H1 (cell line): ENCODE data around the gene SSBP3. TPM values are rescaled to one million over a fixed set of nuclear protein-coding genes. Genes with fewer than 3 reads are reported as not detected.
A peak's percentile ranks its signal among the peaks of the same experiment; 100 is the strongest.

Experiments
- CTCF ChIA-PET: fragments of 300-600 bp; sonication (Branson Sonifier 250); formaldehyde crosslinking; loops from one replicate; lab custom pipeline; 2021; ENCODE audit not compliant: partially characterized antibody; lab: Charles Lee
- POLR2A ChIA-PET: fragments of 300-600 bp; sonication (Branson Sonifier 250); formaldehyde crosslinking; loops from one replicate; lab custom pipeline; 2021; ENCODE audit warnings: inconsistent platforms; ENCODE audit not compliant: partially characterized antibody; lab: Charles Lee
- DNase-seq, 2 experiments: peaks; one replicate each; pipeline versions ENCODE4 v3.0.0 to v3.0.0-alpha.2; 2010 to 2022; ENCODE audit warnings: low spot score in 2 of 2, low read depth in 1 of 2, mixed read lengths in 1 of 2
- FAIRE-seq: peaks from 2 replicates; lab custom pipeline; 2011; peaks lifted over from hg19 to GRCh38; lab: Jason Lieb, UNC
- H2AFZ ChIP-seq: 2 replicates; pipeline ENCODE4 v1.8.1; 2012; ENCODE audit warnings: low read length, inconsistent platforms
- H2AK5ac ChIP-seq: 2 replicates; pipeline ENCODE4 v1.6.1; 2013; ENCODE audit warnings: low read depth, low read length
- H2BK120ac ChIP-seq: replicated peaks from 2 replicates; pipeline ENCODE3; 2013; ENCODE audit warnings: low read depth, low read length, inconsistent platforms
- H2BK12ac ChIP-seq: 2 replicates; pipeline ENCODE4 v1.6.1; 2013; ENCODE audit warnings: low read depth, low read length
- H2BK15ac ChIP-seq: 2 replicates; pipeline ENCODE4 v1.6.1; 2013; ENCODE audit warnings: low read length
- H2BK20ac ChIP-seq: 2 replicates; pipeline ENCODE4 v1.6.1; 2013; ENCODE audit warnings: low read length
- H2BK5ac ChIP-seq: 2 replicates; pipeline ENCODE4 v1.6.1; 2013; ENCODE audit warnings: low read depth, low read length
- H3K14ac ChIP-seq: 2 replicates; pipeline ENCODE4 v1.6.1; 2013; ENCODE audit warnings: inconsistent platforms; ENCODE audit not compliant: insufficient read length
- H3K18ac ChIP-seq: 2 replicates; pipeline ENCODE4 v1.6.1; 2013; ENCODE audit warnings: low read length; ENCODE audit errors: extremely low read depth
- H3K23ac ChIP-seq: 2 replicates; pipeline ENCODE4 v1.6.1; 2013; ENCODE audit warnings: inconsistent platforms; ENCODE audit not compliant: insufficient read length
- H3K23me2 ChIP-seq: 2 replicates; pipeline ENCODE4 v1.6.1; 2013; ENCODE audit warnings: low read depth, low read length
- H3K27ac ChIP-seq: 2 replicates; pipeline ENCODE4 v1.6.1; 2011; ENCODE audit warnings: low read depth, low read length, inconsistent platforms
- H3K27me3 ChIP-seq, 4 experiments: replicated peaks in 1 of 4; 1 replicate in 1 of 4; 2 replicates in 3 of 4; pipeline versions ENCODE4 v1.6.1 to v1.8.1; 2011 to 2013; ENCODE audit warnings: low read length in 3 of 4, mild to moderate bottlenecking in 3 of 4, inconsistent platforms in 2 of 4, mixed read lengths in 2 of 4, moderate library complexity in 1 of 4; ENCODE audit not compliant: control insufficient read depth in 3 of 4, insufficient read depth in 3 of 4; ENCODE audit errors: extremely low read depth in 1 of 4
- H3K36me3 ChIP-seq, 4 experiments: 2 replicates each; pipeline versions ENCODE4 v1.6.1 to v1.8.1; 2011 to 2013; ENCODE audit warnings: mild to moderate bottlenecking in 4 of 4, low read length in 3 of 4, moderate library complexity in 2 of 4, control low read depth in 1 of 4, inconsistent platforms in 1 of 4; ENCODE audit not compliant: insufficient read depth in 4 of 4, control insufficient read depth in 2 of 4
- H3K4ac ChIP-seq: replicated peaks from 2 replicates; pipeline ENCODE3; 2013; ENCODE audit warnings: low read length, low read depth, mixed read lengths, inconsistent platforms; ENCODE audit not compliant: insufficient read length
- H3K4me1 ChIP-seq, 4 experiments: replicated peaks in 1 of 4; 1 replicate in 1 of 4; 2 replicates in 3 of 4; pipeline versions ENCODE4 v1.6.1 to v1.8.1; 2011 to 2013; ENCODE audit warnings: low read length in 3 of 4, inconsistent platforms in 2 of 4, mixed read lengths in 1 of 4; ENCODE audit not compliant: insufficient read depth in 4 of 4, control insufficient read depth in 3 of 4
- H3K4me2 ChIP-seq, 2 experiments: 2 replicates each; pipeline versions ENCODE4 v1.6.1 to v1.8.1; 2011 to 2013; ENCODE audit warnings: low read depth in 2 of 2, low read length in 2 of 2, control low read depth in 1 of 2, inconsistent platforms in 1 of 2, mild to moderate bottlenecking in 1 of 2; ENCODE audit not compliant: insufficient read depth in 1 of 2
- H3K4me3 ChIP-seq, 4 experiments: fragments of 200-600, 300-600 bp in 1 of 4; sonication (generic), shearing (Covaris generic), sonication (Bioruptor Twin) in 1 of 4; 2 replicates each; pipeline versions ENCODE4 v1.5.1 to v1.8.1; 2011 to 2016; ENCODE audit warnings: low read length in 4 of 4, low read depth in 3 of 4, control low read depth in 2 of 4, inconsistent platforms in 2 of 4, mild to moderate bottlenecking in 2 of 4, mixed read lengths in 1 of 4, moderate library complexity in 1 of 4; ENCODE audit not compliant: insufficient read depth in 2 of 4; ENCODE audit errors: extremely low read depth in 1 of 4
- H3K56ac ChIP-seq: replicated peaks from 2 replicates; pipeline ENCODE3; 2013; ENCODE audit warnings: low read depth, mild to moderate bottlenecking, mixed read lengths, low read length, inconsistent platforms; ENCODE audit not compliant: insufficient read length
- H3K79me1 ChIP-seq: 2 replicates; pipeline ENCODE4 v1.6.1; 2013; ENCODE audit warnings: low read depth, low read length, control low read depth
- H3K79me2 ChIP-seq, 2 experiments: 2 replicates each; pipeline versions ENCODE4 v1.6.1 to v1.8.1; 2012 to 2013; ENCODE audit warnings: low read length in 2 of 2, mild to moderate bottlenecking in 2 of 2, inconsistent platforms in 1 of 2; ENCODE audit not compliant: insufficient read depth in 2 of 2, control insufficient read depth in 1 of 2
- H3K9ac ChIP-seq, 4 experiments: replicated peaks in 1 of 4; 1 replicate in 1 of 4; 2 replicates in 3 of 4; pipeline versions ENCODE4 v1.6.1 to v1.8.1; 2011 to 2013; ENCODE audit warnings: low read depth in 3 of 4, low read length in 3 of 4, control low read depth in 2 of 4, mild to moderate bottlenecking in 2 of 4, moderate library complexity in 2 of 4, inconsistent platforms in 1 of 4; ENCODE audit errors: extremely low read depth in 1 of 4
- H3K9me3 ChIP-seq, 2 experiments: 2 replicates each; pipeline versions ENCODE4 v1.6.1 to v1.8.1; 2012 to 2013; ENCODE audit warnings: mild to moderate bottlenecking in 2 of 2, moderate library complexity in 2 of 2, control low read depth in 1 of 2, inconsistent platforms in 1 of 2, low read depth in 1 of 2, low read length in 1 of 2, mixed read lengths in 1 of 2; ENCODE audit not compliant: insufficient read depth in 2 of 2
- H4K20me1 ChIP-seq, 2 experiments: replicated peaks in 1 of 2; 2 replicates each; pipeline versions ENCODE3 to v1.8.1; 2011 to 2013; ENCODE audit warnings: inconsistent platforms in 2 of 2, low read length in 2 of 2, mild to moderate bottlenecking in 1 of 2; ENCODE audit not compliant: insufficient read depth in 2 of 2, control insufficient read depth in 1 of 2
- H4K5ac ChIP-seq: 2 replicates; pipeline ENCODE4 v1.6.1; 2013; ENCODE audit warnings: low read length, low read depth, mixed read lengths, inconsistent platforms; ENCODE audit not compliant: insufficient read length
- H4K8ac ChIP-seq: 2 replicates; pipeline ENCODE4 v1.8.0; 2013; ENCODE audit warnings: mild to moderate bottlenecking, moderate library complexity, low read length, inconsistent platforms; ENCODE audit not compliant: insufficient read depth; ENCODE audit errors: extremely low read depth
- H4K91ac ChIP-seq: replicated peaks from 2 replicates; pipeline ENCODE3; 2013; ENCODE audit warnings: low read length, mixed read lengths, inconsistent platforms; ENCODE audit not compliant: insufficient read length
- CTCF ChIP-seq, 3 experiments: IDR thresholded peaks; 1 replicate in 2 of 3; 2 replicates in 1 of 3; pipeline versions ENCODE4 v1.5.1 to v1.6.1; 2011; ENCODE audit warnings: low read length in 3 of 3, mild to moderate bottlenecking in 3 of 3, inconsistent platforms in 2 of 3, low read depth in 1 of 3, moderate library complexity in 1 of 3; ENCODE audit not compliant: insufficient read depth in 1 of 3; ENCODE audit errors: control extremely low read depth in 1 of 3
- HDAC6 ChIP-seq: IDR thresholded peaks from one replicate; pipeline ENCODE4 v1.7.1; 2012; ENCODE audit warnings: low read depth, mild to moderate bottlenecking, inconsistent platforms, low read length, moderate library complexity
- RAD21 ChIP-seq, 2 experiments: IDR thresholded peaks in 1 of 2; conservative IDR thresholded peaks in 1 of 2; 2 replicates each; pipeline ENCODE4 v1.6.1; 2011; ENCODE audit warnings: low read depth in 2 of 2, low read length in 2 of 2, improper control_type of control experiment in 1 of 2, inconsistent platforms in 1 of 2, mild to moderate bottlenecking in 1 of 2, moderate library complexity in 1 of 2
- WGBS, 2 experiments: shearing (Covaris generic) in 1 of 2; methylation state at CpG; one replicate each; pipeline versions ENCODE4 v1.1.6 to v1.1.7; 2013 to 2015; ENCODE audit warnings: low lambda C conversion rate in 2 of 2, mixed read lengths in 2 of 2, inconsistent platforms in 1 of 2, low coverage in 1 of 2, missing lambda C conversion rate in 1 of 2; ENCODE audit not compliant: insufficient replicate concordance in 2 of 2, insufficient coverage in 1 of 2, insufficient read length in 1 of 2; ENCODE audit errors: extremely low coverage in 1 of 2, missing lambda C conversion rate in 1 of 2; 5-methylcytosine and 5-hydroxymethylcytosine counted together
- polyA plus RNA-seq, 7 experiments: library from polyadenylated mRNA; depleted of rRNA in 3 of 7; stranded (reverse) in 5 of 7; unstranded in 2 of 7; fragments of >200 nt in 5 of 7; fragments of 200-250 nt in 2 of 7; gene quantifications; 1 replicate in 5 of 7; 2 replicates in 1 of 7; 4 replicates in 1 of 7; pipeline versions ENCODE4 v1.2.1 to v1.2.3, GENCODE V29; 2011 to 2013; ENCODE audit warnings: missing spikeins in 2 of 7, mixed read lengths in 2 of 7
- total RNA-seq: library from RNA; stranded (reverse); fragmentation: NEBNext Ultra II Directional; extraction: Animal tissue kit (Norgen Biotek cat#: 25700); gene quantifications from 2 replicates; pipeline ENCODE4 v1.2.1, GENCODE V29; 2021

Gene SSBP3
- total and polyA plus RNA-seq, 2 of the 8 experiments (the other 6 are each of a cell fraction or from before 2014, with no cell fraction given), result 99.7 to 133 TPM

- no peaks in the 10 kb centered on the region for H3K27me3 ChIP-seq
- H3K79me1 ChIP-seq, result no peaks in the 10 kb centered on the region
- no peak overlapping the region for H3K14ac ChIP-seq
- H3K36me3 ChIP-seq, result no peaks in the 10 kb centered on the region
- no peak overlapping the region for H2AFZ ChIP-seq
- no peak overlapping the region for H4K5ac ChIP-seq
- no peak overlapping the region for H2BK12ac ChIP-seq
- H3K27ac ChIP-seq, result no peak overlapping the region
- H2BK20ac ChIP-seq, result no peak overlapping the region
- H4K91ac ChIP-seq, result no peak overlapping the region
- no peak overlapping the region for H3K18ac ChIP-seq
- H4K8ac ChIP-seq, result no peak overlapping the region
- H2AK5ac ChIP-seq, result no peak overlapping the region
- ChIA-PET POLR2A (no interaction called here), CTCF (interaction anchor here (0.6 to 1.3 kb wide), 5 partner anchors 10 to 153 kb away, joined by 3 to 4 read pairs (median 3); no protein-coding TSS in a partner anchor)
- no peak for FAIRE-seq
- no peak overlapping the region for H3K56ac ChIP-seq
- no peak overlapping the region for H3K9ac ChIP-seq
- no peaks in the 10 kb centered on the region for H3K9me3 ChIP-seq
- no peaks in the 10 kb centered on the region for H4K20me1 ChIP-seq
- H2BK5ac ChIP-seq, result no peak overlapping the region
- H3K23me2 ChIP-seq, result no peaks in the 10 kb centered on the region
- no peak overlapping the region for H2BK15ac ChIP-seq
- no peaks in the 10 kb centered on the region for H3K4me1 ChIP-seq
- H3K23ac ChIP-seq, result no peak overlapping the region
- H3K4me3 ChIP-seq, result no peak overlapping the region
- no peak for DNase-seq
- no peak overlapping the region for H3K4me2 ChIP-seq
- H3K4ac ChIP-seq, result no peak overlapping the region
- no peak overlapping the region for H2BK120ac ChIP-seq
- TF ChIP-seq RAD21 (IDR thresholded peaks at IDR 0.05 in 1 of 2, conservative IDR thresholded peaks at IDR 0.05 in 1 of 2; ENCODE audit: low read depth in 2 of 2, low read length in 2 of 2) (peak; percentile 45 to 61), CTCF (IDR thresholded peaks at IDR 0.05; ENCODE audit: control extremely low read depth in 1 of 3, insufficient read depth in 1 of 3, low read depth in 1 of 3, low read length in 3 of 3) (peak; percentile 9 to 19 (median 12); a peak in 3 of 4 replicates), HDAC6 (no peak)
- TF ChIP-seq, all 59 proteins: peak for 2
- whole genome bisulfite sequencing, 2 experiments, result 86% methylated on average over 9 of the region's 9 CpGs; no CpG with 5 or more reads in 1 of the 2 experiments
- no peaks in the 10 kb centered on the region for H3K79me2 ChIP-seq
Measured at GRCh38 chr1:54425152-54425584, 19.0 kb upstream of the SSBP3 start.
